Measurements from ENCODE around the gene TRAPPC12.
"Not testable (repeated sequence)": the region's sequence is repeated elsewhere in the genome, so short reads cannot be mapped to it uniquely, and the experiment has no call there.

TRAPPC12 gene

DNA sequence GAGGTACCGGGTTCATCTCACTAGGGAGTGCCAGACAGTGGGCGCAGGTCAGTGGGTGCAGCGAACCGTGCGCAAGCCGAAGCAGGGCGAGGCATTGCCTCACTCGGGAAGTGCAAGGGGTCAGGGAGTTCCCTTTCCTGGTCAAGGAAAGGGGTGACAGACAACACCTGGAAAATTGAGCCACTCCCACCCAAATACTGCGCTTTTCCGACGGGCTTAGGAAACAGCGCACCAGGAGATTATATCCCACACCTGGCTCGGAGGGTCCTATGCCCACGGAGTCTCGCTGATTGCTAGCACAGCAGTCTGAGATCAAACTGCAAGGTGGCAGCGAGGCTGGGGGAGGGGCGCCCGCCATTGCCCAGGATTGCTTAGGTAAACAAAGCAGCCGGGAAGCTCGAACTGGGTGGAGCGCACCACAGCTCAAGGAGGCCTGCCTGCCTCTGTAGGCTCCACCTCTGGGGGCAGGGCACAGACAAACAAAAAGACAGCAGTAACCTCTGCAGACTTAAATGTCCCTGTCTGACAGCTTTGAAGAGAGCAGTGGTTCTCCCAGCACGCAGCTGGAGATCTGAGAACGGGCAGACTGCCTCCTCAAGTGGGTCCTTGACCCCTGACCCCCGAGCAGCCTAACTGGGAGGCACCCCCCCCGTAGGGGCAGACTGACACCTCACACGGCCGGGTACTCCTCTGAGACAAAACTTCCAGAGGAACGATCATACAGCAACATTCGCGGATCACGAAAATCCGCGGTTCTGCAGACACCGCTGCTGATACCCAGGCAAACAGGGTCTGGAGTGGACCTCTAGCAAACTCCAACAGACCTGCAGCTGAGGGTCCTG is 9.9 kb upstream of the TRAPPC12 start:
- DNase-seq: not testable (repeated sequence)

DNA sequence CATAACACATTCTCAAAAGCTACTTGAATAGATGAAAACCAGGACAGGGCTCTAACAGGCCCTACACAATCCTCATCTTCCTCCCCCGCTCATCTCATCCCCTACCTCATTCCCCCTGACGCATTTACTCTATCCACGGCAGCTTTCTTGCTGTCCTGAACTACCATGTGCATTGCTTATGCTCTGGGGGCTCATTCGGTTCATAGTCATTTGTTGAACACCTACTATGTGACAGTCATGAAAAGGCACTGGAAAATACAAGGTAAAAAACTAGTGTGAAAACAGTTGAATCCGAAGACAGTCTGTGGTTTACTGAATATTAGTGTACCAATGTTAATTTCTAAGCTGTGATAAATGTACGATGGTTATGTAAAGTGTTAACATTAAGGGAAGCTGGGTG is 2.7 kb upstream of the TRAPPC12 start:
- no peak for DNase-seq

DNA sequence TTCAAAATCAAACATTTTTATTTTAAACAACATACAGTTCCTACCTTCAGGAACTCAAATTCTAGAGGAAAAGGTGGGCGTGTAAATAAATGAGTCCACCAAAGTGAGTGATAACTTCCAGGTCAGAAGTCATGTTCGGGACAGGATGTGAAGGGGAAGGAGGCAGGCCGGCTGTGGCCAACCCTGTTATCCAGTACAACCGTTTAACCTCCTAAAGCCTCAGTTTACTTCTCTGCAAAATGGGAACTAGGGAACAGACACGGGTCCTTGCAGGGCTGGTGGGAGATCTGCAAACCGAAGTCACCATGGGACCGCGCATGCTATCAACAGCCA is 2.2 kb upstream of the TRAPPC12 start:
- DNase-seq: peak; percentile 42

DNA sequence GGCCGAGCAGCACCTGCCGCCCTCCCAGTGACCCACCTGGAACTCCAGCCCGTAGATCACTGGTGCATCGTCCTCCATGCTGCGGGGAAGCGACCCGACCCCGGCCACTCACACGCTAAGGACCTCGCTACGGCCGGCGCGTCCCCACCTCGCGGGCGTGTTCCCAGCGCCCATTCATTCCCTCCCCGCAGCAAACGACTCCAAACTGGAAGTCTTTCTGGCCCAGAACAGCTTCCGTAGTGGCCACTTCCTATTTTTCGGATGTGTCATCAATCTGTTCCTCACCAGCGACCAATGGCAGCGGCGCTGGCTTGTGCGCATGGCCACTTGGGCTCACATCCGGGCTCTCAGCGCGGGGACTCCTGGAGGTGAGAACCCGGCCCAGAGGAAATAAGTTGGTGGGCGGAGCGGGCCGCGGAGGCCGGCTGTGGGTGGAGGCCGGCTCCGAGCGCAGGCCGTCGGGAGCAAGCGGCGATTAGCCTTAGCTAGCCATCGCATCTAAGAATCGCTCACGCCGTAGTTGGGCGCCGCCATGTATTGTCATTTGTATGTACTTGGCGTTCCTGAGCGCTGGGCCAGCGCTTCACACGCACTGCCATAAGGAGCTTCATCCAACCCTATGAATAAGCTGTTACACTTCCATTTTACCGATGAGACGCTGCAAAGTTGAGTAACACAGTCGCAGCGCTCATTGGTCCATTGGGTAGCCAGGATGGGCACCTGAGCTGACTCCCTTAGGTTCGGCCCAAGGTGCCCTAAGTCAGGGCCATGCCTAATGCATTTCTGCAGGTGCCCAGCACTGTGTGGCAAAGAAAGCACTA is 1.7 kb upstream of the TRAPPC12 start, which contains the start of gene EIPR1:
Gene EIPR1, minus strand, starts transcription at position 207 of the 821 bp plus-strand sequence. Its CDS starts 129 bp downstream, at position 78.
- DNase-seq: peak; percentile 99

DNA sequence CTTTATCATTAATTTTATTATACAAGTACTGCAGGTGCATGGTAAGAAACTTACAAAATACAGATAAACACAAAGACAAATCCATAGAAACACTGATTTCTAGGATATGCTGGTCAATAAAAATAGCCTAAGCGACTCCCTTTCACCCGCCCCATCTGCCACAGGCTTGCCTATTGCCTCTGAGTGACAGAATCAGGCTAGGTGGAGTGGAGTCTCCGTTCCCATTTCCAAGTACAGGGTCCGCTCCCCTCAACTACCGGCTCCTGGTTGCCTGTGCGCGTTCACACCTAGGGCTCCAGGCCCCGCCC is 201 bp upstream of the TRAPPC12 start:
- no peak for DNase-seq

DNA sequence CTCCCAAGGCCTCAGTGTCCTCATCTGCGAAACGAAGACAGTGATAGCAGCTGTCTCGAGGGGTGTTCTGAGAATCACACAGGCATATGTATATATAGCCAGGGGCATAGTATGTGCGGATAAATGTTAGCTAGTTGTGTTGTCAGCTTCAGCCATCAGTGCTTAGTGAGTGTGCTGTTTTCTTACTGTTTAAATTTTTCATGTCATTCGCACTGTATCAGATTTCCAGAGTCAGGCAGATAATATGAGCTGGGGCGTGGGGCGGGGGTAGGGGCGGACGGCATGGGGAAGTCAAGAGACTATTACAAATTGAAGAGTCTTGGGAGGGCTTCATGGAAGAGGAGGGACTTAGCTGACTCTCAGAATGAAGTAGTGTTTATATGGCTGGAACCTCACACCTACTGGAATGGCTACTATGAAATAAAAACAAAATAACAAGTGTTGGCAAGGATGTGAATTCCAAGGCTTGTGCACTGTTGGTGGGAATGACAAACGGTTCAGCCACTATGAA is 7.0 kb downstream of the TRAPPC12 start:
- no peak for DNase-seq

DNA sequence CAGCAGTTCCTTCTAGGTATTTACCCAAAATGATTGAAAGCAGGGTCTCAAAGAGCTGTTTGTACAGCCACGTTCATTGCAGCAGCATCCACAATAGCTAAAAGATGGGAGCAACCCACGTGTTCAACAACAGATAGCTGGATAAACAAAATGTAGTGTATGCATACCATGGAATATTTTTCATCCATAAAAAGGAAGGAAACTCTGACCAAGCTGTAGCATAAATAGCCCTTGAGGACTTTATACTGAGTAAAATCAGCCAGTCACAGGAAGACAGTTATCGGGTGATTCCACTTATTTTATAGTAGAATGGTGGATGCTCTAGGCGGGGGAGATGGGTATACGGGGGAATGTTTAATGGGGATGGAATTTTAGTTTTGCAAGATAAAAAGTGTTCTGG is 7.5 kb downstream of the TRAPPC12 start:
- DNase-seq: no peak

DNA sequence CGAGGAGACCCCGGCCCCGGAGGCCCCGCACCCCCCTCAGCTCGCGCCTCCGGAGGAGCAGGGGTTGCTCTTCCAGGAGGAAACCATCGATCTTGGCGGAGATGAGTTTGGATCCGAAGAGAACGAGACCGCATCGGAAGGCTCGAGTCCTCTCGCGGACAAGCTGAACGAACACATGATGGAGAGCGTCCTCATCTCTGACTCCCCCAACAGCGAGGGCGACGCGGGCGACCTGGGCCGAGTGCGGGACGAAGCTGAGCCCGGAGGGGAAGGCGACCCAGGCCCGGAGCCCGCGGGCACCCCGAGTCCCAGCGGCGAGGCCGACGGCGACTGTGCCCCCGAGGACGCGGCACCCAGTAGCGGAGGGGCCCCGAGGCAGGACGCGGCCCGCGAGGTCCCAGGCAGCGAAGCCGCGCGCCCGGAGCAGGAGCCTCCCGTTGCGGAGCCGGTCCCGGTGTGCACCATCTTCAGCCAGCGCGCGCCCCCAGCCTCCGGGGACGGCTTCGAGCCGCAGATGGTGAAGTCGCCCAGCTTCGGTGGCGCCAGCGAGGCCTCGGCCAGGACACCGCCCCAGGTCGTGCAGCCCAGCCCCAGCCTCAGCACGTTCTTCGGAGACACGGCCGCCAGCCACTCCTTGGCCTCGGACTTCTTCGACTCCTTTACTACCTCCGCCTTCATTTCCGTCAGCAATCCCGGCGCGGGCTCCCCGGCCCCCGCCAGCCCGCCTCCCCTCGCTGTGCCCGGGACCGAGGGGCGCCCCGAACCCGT is 8.3 kb downstream of the TRAPPC12 start:
- DNase-seq: no peak

DNA sequence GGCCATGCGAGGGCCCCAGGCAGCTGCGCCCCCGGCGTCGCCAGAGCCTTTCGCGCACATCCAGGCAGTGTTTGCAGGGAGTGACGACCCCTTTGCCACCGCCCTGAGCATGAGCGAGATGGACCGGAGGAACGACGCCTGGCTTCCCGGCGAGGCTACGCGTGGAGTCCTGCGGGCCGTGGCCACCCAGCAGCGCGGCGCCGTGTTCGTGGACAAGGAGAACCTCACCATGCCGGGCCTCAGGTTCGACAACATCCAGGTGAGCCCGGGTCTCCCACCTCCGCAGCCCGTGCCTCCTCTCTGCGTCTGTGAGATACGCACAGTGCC is 8.9 kb downstream of the TRAPPC12 start:
- no peak for DNase-seq

DNA sequence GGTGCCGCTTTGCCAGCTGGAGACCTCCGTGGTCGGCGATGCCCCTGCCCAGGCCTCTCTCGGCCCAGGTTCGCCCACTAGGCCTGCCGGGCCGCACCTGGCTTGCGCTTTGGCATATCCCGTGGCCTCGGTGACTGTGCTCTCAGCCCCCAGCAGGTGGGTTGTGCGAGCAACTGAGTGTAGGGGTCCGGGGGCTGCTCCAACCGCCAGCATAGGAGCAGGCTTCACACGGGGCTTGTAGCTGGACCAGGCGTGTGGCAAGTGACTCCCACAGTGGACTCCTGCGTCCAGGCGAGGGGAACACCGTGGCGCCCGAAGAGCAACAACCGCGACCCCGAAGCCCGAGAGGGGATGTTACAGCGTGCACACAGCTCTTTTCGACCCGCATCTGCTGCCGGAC is 9.7 kb downstream of the TRAPPC12 start:
- DNase-seq: no peak

DNA sequence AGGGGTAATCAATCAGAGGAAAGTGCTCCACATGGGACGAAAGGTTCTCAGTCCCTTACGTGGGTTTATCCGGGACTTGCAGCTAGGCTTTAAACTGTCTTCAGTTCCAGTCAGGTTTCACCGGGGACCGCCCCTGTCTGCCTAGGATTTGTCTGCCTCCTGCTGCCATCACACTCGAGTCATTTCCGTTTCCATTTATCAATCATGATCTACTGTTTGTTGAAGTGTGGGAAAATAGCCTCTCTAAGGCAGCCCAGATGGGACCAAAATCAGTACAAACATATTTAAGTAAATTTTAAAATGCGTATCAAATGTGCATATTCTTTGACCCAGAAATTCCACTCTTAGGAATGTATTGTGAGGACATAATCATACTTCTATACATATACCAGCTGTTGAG is 10.5 kb downstream of the TRAPPC12 start:
- DNase-seq: no peak

DNA sequence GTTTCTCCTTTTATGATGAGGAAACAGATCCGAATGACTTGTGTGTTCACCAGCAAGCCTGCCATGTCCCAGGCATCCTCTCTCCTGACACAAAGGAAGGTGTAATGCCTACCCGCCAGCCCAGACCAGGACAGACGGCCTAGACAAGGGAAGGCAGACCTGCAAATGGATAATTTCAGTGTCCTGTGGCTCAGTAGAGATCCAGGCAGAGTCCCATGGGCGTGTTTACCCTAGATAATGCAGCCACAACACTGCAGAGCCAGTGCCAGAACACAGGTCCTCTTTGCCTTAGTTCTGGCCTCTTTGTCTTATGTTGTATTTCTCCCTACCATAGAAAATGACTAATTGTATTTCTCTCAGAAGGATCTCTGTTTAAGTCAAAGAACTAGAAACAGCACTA is 12.7 kb downstream of the TRAPPC12 start:
- DNase-seq: no peak

DNA sequence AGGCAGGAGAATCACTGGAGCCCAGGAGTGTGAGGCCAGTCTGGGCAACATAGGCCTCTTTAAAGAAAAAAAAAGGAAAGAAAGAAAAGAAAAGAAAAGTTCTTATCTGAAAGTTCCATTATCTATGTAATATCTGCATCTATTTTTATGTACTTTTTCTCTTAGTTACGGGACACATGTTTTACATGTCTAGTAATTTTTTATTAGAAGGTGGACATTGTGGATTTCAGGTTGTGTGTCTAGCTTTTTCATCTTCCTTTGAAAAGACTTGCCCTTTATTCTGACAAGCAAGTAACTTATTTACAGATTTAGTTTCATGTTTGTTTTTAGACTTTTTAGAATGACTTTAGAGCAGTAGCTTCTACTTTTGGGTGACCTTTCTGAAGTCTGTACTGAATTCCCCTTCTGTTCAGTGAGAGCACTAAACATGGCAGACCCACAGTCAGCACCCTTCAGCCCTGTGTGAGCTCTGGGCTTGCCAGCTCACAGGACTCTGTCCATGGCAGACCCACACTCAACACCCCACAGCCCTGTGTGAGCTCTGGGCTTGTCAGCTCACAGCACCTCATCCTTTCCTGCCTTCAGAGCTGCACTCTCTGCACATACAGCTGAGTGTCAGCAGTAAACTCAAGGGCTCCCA is 17.5 kb downstream of the TRAPPC12 start:
- no peak for DNase-seq

DNA sequence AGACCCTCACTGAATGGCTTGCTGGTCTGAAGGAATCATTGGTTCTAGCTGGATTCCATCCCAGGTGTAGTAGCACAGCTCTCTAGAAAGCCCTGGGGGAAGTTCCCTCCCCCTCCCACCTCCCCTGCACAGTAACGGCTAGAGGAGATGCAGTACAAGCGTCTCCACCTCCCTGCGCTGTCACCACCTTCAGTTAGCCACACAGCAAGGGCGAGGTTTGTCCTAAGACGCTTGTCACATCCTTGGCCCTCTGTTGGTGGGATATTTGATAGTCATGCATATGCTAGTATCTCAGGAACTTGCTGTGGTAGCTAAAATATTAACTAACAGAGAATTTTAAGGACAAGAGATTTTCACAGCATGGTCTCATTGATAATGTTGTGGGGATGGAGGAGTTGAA is 19.4 kb downstream of the TRAPPC12 start:
- no peak for DNase-seq

DNA sequence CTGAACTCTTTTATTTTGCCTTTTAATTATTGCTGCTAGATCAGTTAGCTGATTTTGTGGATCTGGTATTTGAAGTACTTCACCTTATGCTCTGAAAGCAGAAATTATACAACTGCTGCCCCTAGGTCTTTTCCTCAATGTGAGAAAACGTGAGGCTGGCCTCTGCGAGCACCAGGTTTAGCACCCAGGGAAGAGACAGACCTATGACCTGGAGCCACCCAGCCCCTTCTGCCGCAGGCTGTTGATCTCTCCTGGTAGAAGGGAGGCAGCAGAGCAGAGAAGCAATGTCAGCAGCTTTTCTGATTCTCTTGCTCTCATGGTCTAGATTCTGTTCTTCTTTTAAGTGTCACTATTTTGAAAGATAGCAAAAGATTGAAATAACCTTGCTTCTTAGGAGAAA is 19.9 kb downstream of the TRAPPC12 start:
- DNase-seq: no peak

DNA sequence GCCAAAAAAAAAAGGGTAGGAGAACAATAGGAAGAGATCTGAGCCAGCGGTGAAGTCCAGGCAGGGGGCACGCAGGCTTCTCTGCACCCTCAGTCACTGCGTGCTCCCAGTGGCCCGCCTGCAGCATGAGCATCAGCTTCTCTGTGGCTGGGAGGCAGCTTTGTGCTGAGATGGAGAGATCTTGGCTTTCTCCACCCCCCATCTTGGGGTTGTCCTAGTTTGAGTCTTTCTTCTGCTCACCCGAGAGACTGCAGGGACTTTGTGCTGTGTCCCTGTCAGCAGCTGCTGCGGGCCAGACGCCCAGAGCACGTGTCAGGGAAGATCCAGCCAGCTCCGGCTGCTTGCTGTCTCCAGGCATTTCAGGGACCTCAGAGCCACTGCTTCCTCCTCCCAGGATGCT is 20.3 kb downstream of the TRAPPC12 start:
- DNase-seq: no peak

DNA sequence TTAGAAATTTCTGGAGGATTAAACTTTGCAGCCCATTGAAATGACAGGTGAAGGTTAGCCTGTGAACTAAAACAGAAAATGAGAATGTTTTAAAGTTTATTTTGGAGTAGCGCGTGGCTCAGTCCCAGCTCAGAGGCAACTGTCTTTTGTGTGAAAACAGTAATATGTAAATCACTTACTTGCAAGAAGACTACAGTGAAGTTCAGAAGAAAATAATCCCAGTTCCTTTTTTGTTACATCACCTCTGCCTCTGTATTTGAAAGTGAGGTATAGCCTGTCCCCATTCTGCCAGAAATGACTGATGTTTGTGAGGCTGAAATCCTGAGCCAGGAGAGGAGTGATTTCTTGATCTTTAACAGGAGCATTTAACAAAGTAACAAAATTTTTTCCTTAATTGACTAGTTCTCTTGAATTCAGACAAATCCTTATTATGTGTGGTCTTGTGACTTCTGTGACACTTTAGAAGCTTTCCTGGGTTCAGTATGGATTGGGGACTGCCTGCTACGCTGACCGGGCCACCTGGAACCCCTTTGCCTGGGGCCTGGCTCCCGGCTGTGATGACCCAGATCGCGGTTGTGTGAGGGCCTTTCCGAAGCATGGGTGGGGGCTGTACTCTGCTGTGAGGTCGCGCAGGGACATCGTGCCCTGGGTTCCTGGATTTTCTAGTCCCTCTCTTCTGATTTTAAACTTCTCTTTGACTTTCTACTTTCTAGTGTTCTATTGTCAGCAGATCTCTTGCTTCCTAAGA is 24.3 kb downstream of the TRAPPC12 start:
- DNase-seq: no peak

DNA sequence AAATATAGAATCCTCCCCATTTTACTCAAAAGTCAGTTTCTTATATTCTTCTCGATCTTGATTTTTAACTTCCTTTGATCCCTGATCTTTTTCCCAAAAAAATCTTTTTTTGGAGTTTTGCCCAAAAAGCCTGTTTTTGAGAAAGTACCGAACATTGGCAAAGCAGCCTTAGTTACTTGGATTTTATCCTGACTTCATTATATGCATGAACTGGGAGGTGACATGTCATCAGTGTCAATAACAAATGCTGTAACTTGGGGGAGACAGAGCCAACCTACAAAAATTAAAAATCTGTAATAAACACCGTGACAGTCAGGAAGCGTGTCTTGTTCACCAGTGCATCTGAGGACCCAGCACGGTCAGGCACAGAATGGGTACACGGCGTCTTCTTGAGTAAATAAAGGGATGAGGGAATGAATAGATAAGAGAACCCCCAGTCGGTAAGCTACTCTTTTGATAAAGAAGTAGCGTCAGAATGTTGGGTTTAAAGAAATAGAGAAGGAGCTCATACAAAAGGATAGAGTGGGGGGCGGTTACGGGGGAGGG is 24.9 kb downstream of the TRAPPC12 start:
- no peak for DNase-seq

DNA sequence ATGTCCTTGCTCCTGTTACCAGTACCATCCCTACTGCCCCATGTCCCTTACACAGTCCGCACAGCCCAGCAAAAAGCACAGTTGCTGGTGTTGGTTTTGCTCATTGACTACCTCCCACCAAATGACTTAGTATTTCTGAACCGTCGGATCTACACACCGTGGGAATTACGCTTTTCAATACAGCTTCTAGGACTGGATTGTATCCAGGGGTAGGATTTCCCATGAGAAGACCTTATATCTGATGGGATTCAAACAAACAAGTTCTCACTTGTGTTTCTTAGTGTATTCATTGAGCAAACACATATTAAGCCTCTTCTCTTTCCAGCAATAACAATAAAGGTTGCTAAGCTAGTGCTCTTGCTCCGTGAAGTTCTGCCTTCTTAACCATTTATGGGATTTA is 25.8 kb downstream of the TRAPPC12 start:
- DNase-seq: no peak

DNA sequence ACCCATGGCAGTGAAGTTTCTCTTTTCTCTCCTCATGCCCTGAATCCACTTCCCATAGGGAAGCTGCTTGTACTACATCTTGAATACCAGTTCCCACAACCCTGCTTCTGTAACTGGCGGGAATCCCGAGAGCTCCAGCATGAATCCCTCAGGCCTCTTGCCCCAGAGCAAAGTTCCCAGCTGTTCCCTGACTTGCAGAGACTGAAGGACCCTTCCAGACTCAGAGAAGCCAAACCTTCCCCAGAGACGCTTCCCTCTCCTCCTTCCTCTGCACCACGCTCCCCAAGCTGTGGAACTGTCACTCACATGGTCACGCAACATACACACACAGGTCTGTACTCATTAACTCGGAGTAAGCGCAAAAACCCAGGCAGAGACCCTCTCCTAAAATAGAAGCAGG is 26.4 kb downstream of the TRAPPC12 start:
- no peak for DNase-seq

DNA sequence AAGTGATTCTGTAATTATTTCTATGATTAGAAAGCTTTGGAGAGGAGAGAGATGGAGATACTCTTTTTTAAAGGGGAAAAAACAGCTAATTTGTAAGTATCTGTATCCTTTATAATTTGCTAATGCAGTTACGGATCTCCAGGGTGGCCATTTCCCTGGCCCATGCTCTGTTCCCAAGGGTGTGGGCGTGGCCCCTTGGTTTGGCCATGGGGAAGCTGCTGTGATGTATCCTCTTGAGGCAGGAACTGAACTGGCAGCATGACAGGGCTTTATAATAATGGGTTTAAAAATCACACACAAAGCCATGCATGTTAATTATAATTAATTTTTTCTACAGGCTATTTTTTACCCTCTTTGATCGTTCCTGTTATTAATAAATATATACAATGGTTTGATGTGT is 27.0 kb downstream of the TRAPPC12 start:
- no peak for DNase-seq

DNA sequence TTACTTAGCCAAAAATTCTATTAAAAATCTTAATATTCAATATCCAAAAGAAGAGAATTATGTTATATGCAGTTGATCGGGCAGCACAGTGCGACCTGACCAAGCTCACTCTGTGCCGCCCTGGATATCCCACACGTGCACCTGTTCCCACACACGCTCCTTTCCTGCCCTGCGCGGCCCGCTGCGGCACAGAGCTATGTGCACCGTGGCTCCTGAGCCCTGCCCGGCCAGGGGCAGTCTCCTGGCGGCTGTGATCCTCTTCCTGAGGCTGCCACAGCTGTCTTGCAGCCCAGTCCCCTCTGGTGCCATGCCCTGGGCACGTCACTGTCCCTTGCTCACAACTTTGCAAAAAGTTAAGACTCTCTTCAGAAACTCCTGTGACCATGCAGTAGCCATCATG is 29.3 kb downstream of the TRAPPC12 start:
- no peak for DNase-seq

Data from fibroblast of skin of scalp (primary cell).